BLaER1 treated with 17β-estradiol and CSF1 and Interleukin-3, amounts not matched to agents 10 nM and 100 nM (cell line): ENCODE measurements around the gene LGR4.

Source experiments
- H3K27ac ChIP-seq, 11 experiments: shearing (Covaris generic); formaldehyde crosslinking; 2 replicates each; pipeline ENCODE4 v1.8.1; 2022
- H3K27me3 ChIP-seq, 11 experiments: shearing (Covaris generic); formaldehyde crosslinking; 2 replicates each; pipeline ENCODE4 v1.8.1; 2022
- H3K36me3 ChIP-seq, 11 experiments: shearing (Covaris generic); formaldehyde crosslinking; 2 replicates each; pipeline ENCODE4 v1.8.1; 2022
- H3K4me1 ChIP-seq, 10 experiments: shearing (Covaris generic); formaldehyde crosslinking; 2 replicates each; pipeline ENCODE4 v1.8.1; 2022
- H3K4me2 ChIP-seq, 11 experiments: shearing (Covaris generic); formaldehyde crosslinking; 2 replicates each; pipeline ENCODE4 v1.8.1; 2022
- H3K4me3 ChIP-seq, 10 experiments: shearing (Covaris generic); formaldehyde crosslinking; 2 replicates each; pipeline ENCODE4 v1.8.1; 2022
- H3K9ac ChIP-seq, 11 experiments: shearing (Covaris generic); formaldehyde crosslinking; 2 replicates each; pipeline ENCODE4 v1.8.1; 2022
- H3K9me3 ChIP-seq, 11 experiments: shearing (Covaris generic); formaldehyde crosslinking; replicated peaks in 1 of 11; 2 replicates each; pipeline ENCODE4 v1.8.1; 2022
- H4K20me1 ChIP-seq, 11 experiments: shearing (Covaris generic); formaldehyde crosslinking; 2 replicates each; pipeline ENCODE4 v1.8.1; 2022
- Cebpa-rat ChIP-seq, 11 experiments: shearing (Covaris generic); IDR thresholded peaks; 2 replicates each; pipeline ENCODE4 v1.8.1; 2022

LGR4 gene

GRCh38 chr11:27414644-27415043 is 57.9 kb downstream of the LGR4 start:
- H3K9ac ChIP-seq = no peak overlapping the region
- H3K4me1 ChIP-seq = peaks cover 0 to 5% (median 0%) of the 10 kb centered on the region in 10 experiments; a peak in 2 of 20 replicates
- TF ChIP-seq Cebpa-rat (IDR thresholded peaks at IDR 0.05) = no peak
- no peaks in the 10 kb centered on the region for H3K9me3 ChIP-seq
- no peak overlapping the region for H3K27ac ChIP-seq
- no peaks in the 10 kb centered on the region for H4K20me1 ChIP-seq
- H3K4me3 ChIP-seq = no peak overlapping the region
- no peaks in the 10 kb centered on the region for H3K36me3 ChIP-seq
- H3K27me3 ChIP-seq = no peaks in the 10 kb centered on the region
- no peak overlapping the region for H3K4me2 ChIP-seq

- H3K9ac ChIP-seq = no peak overlapping the region
- no peaks in the 10 kb centered on the region for H3K27me3 ChIP-seq
- peaks cover 0 to 6% (median 0%) of the 10 kb centered on the region in 10 experiments; a peak in 2 of 20 replicates for H3K4me1 ChIP-seq
- no peaks in the 10 kb centered on the region for H4K20me1 ChIP-seq
- no peaks in the 10 kb centered on the region for H3K36me3 ChIP-seq
- H3K4me3 ChIP-seq = no peak overlapping the region
- H3K9me3 ChIP-seq = no peaks in the 10 kb centered on the region
- TF ChIP-seq Cebpa-rat (IDR thresholded peaks at IDR 0.05) = no peak
- H3K4me2 ChIP-seq = no peak overlapping the region
- no peak overlapping the region for H3K27ac ChIP-seq
Observed at GRCh38 chr11:27413218-27413617, 59.4 kb downstream of the LGR4 start.

GRCh38 chr11:27412192-27412691 is 60.3 kb downstream of the LGR4 start:
- H3K27ac ChIP-seq = no peak overlapping the region
- H3K27me3 ChIP-seq = no peaks in the 10 kb centered on the region
- H4K20me1 ChIP-seq = no peaks in the 10 kb centered on the region
- no peaks in the 10 kb centered on the region for H3K9me3 ChIP-seq
- H3K4me1 ChIP-seq = peaks cover 0 to 6% (median 0%) of the 10 kb centered on the region in 10 experiments; a peak in 2 of 20 replicates
- H3K4me2 ChIP-seq = no peak overlapping the region
- no peak for TF ChIP-seq Cebpa-rat (IDR thresholded peaks at IDR 0.05)
- H3K36me3 ChIP-seq = no peaks in the 10 kb centered on the region
- no peak overlapping the region for H3K9ac ChIP-seq
- H3K4me3 ChIP-seq = no peak overlapping the region

- no peak for TF ChIP-seq Cebpa-rat (IDR thresholded peaks at IDR 0.05)
- no peaks in the 10 kb centered on the region for H3K27me3 ChIP-seq
- no peak overlapping the region for H3K4me2 ChIP-seq
- no peak overlapping the region for H3K4me3 ChIP-seq
- H3K27ac ChIP-seq = no peak overlapping the region
- H3K9ac ChIP-seq = no peak overlapping the region
- H4K20me1 ChIP-seq = no peaks in the 10 kb centered on the region
- H3K36me3 ChIP-seq = no peaks in the 10 kb centered on the region
- no peaks in the 10 kb centered on the region for H3K9me3 ChIP-seq
- peaks cover 0 to 6% (median 0%) of the 10 kb centered on the region in 10 experiments; a peak in 2 of 20 replicates for H3K4me1 ChIP-seq
Observed at GRCh38 chr11:27411328-27411727, 61.3 kb downstream of the LGR4 start.

- Histone ChIP-seq H3K27ac (no peak overlapping the region), H3K4me2 (no peak overlapping the region), H3K27me3 (no peaks in the 10 kb centered on the region), H3K9ac (no peak overlapping the region), H3K9me3 (no peaks in the 10 kb centered on the region), H3K4me1 (peaks cover 0 to 6% (median 0%) of the 10 kb centered on the region in 10 experiments; a peak in 2 of 20 replicates), H4K20me1 (no peaks in the 10 kb centered on the region), H3K4me3 (no peak overlapping the region), H3K36me3 (no peaks in the 10 kb centered on the region)
- no peak for TF ChIP-seq Cebpa-rat (IDR thresholded peaks at IDR 0.05)
Observed at GRCh38 chr11:27410272-27410671, 62.3 kb downstream of the LGR4 start.

GRCh38 chr11:27409742-27410141 is 62.8 kb downstream of the LGR4 start:
- no peaks in the 10 kb centered on the region for H3K27me3 ChIP-seq
- TF ChIP-seq Cebpa-rat (IDR thresholded peaks at IDR 0.05) = no peak
- H3K4me1 ChIP-seq = peaks cover 0 to 6% (median 0%) of the 10 kb centered on the region in 10 experiments; a peak in 2 of 20 replicates

GRCh38 chr11:27409049-27409448 is 63.5 kb downstream of the LGR4 start:
- no peak overlapping the region for H3K4me2 ChIP-seq
- no peaks in the 10 kb centered on the region for H3K27me3 ChIP-seq
- no peak overlapping the region for H3K27ac ChIP-seq
- H3K4me1 ChIP-seq = peaks cover 0 to 6% (median 0%) of the 10 kb centered on the region in 10 experiments; a peak in 2 of 20 replicates
- H4K20me1 ChIP-seq = no peaks in the 10 kb centered on the region
- no peak overlapping the region for H3K4me3 ChIP-seq
- H3K36me3 ChIP-seq = no peaks in the 10 kb centered on the region
- H3K9ac ChIP-seq = no peak overlapping the region
- TF ChIP-seq Cebpa-rat (IDR thresholded peaks at IDR 0.05) = no peak
- no peaks in the 10 kb centered on the region for H3K9me3 ChIP-seq

More at GRCh38 chr11:27409742-27410141, 62.8 kb downstream of the LGR4 start:
- no peaks in the 10 kb centered on the region for H3K9me3 ChIP-seq
- H4K20me1 ChIP-seq = no peaks in the 10 kb centered on the region
- H3K27ac ChIP-seq = no peak overlapping the region
- H3K4me3 ChIP-seq = no peak overlapping the region
- H3K9ac ChIP-seq = no peak overlapping the region
- no peak overlapping the region for H3K4me2 ChIP-seq
- no peaks in the 10 kb centered on the region for H3K36me3 ChIP-seq

GRCh38 chr11:27408246-27408800 is 64.3 kb downstream of the LGR4 start:
- no peaks in the 10 kb centered on the region for H3K27me3 ChIP-seq
- H3K27ac ChIP-seq = no peak overlapping the region
- no peaks in the 10 kb centered on the region for H3K36me3 ChIP-seq
- peaks cover 0 to 6% (median 0%) of the 10 kb centered on the region in 10 experiments; a peak in 2 of 20 replicates for H3K4me1 ChIP-seq
- no peaks in the 10 kb centered on the region for H3K9me3 ChIP-seq
- H3K9ac ChIP-seq = no peak overlapping the region
- H3K4me2 ChIP-seq = no peak overlapping the region
- TF ChIP-seq Cebpa-rat (IDR thresholded peaks at IDR 0.05) = no peak
- H4K20me1 ChIP-seq = no peaks in the 10 kb centered on the region
- H3K4me3 ChIP-seq = no peak overlapping the region

GRCh38 chr11:27406498-27407354 is 65.9 kb downstream of the LGR4 start:
- Histone ChIP-seq H3K27ac (no peak overlapping the region), H3K36me3 (no peaks in the 10 kb centered on the region), H3K4me3 (no peak overlapping the region), H3K9me3 (no peaks in the 10 kb centered on the region), H3K4me1 (peaks cover 0 to 6% (median 0%) of the 10 kb centered on the region in 10 experiments; a peak in 2 of 20 replicates), H3K9ac (no peak overlapping the region), H3K27me3 (no peaks in the 10 kb centered on the region), H3K4me2 (no peak overlapping the region), H4K20me1 (no peaks in the 10 kb centered on the region)
- no peak for TF ChIP-seq Cebpa-rat (IDR thresholded peaks at IDR 0.05)
